K562 (cell line): ENCODE data around the gene GLIS1. TPM values are rescaled to one million over a fixed set of nuclear protein-coding genes. Genes with fewer than 3 reads are reported as not detected.

Experiments
- ATAC-seq: fragments of 200-7000 bp; cut with Tn5 transposase; 3 replicates; pipeline ENCODE4 v1.9.1; 2020; ENCODE audit warnings: moderate library complexity
- BruUV-seq: library from RNA; stranded (reverse); fragments of 400-500 nt; replicated peaks from 2 replicates; lab custom pipeline; 2021; lab: Mats Ljungman, UMichigan
- CTCF ChIA-PET: fragments of 300-600 bp; formaldehyde crosslinking; extraction: SDS; loops from one replicate; lab custom pipeline; 2021; ENCODE audit warnings: low intra/inter-chr PET ratio; lab: Yijun Ruan, JAX
- POLR2A ChIA-PET: fragments of 300-600, 350-650 bp; sonication (Branson Sonifier 250); formaldehyde crosslinking; extraction: SDS; loops from one replicate; lab custom pipeline; 2021; ENCODE audit warnings: antibody characterized with exemption, inconsistent platforms; lab: Yijun Ruan, JAX
- DNase-seq, 4 experiments: peaks; one replicate each; pipeline versions ENCODE4 v3.0.0 to v3.0.0-alpha.2; 2011 to 2018; ENCODE audit warnings: low spot score in 3 of 4, mixed read lengths in 3 of 4; ENCODE audit errors: extremely low read depth in 1 of 4
- FAIRE-seq: peaks from 2 replicates; lab custom pipeline; 2011; peaks lifted over from hg19 to GRCh38; lab: Jason Lieb, UNC
- H2AFZ ChIP-seq: 2 replicates; pipeline ENCODE4 v1.6.0; 2011; ENCODE audit warnings: low read depth, low read length, control low read depth, inconsistent platforms
- H3K27ac ChIP-seq: fragments of 200-600 bp; 3 replicates; pipeline ENCODE4 v1.8.0; 2011; ENCODE audit warnings: low read depth, mild to moderate bottlenecking, control low read depth, inconsistent platforms, low read length, moderate library complexity, mixed read lengths; ENCODE audit errors: extremely low read depth
- H3K27me3 ChIP-seq, 2 experiments: fragments of 300-600 bp in 1 of 2; 2 replicates in 1 of 2; 3 replicates in 1 of 2; pipeline versions ENCODE4 v1.6.0 to v1.8.0; 2011; ENCODE audit warnings: inconsistent platforms in 2 of 2, low read length in 2 of 2, mild to moderate bottlenecking in 1 of 2, mixed read lengths in 1 of 2, moderate library complexity in 1 of 2; ENCODE audit not compliant: control insufficient read depth in 2 of 2, insufficient read depth in 2 of 2
- H3K36me3 ChIP-seq: fragments of 300-600 bp; 3 replicates; pipeline ENCODE4 v1.8.0; 2011; ENCODE audit warnings: mild to moderate bottlenecking, low read length, inconsistent platforms; ENCODE audit not compliant: control insufficient read depth, insufficient read depth
- H3K4me1 ChIP-seq, 2 experiments: fragments of 200-600 bp in 1 of 2; replicated peaks in 1 of 2; 2 replicates in 1 of 2; 3 replicates in 1 of 2; pipeline versions ENCODE4 v1.5.1 to v1.8.0; 2011; ENCODE audit warnings: inconsistent platforms in 2 of 2, low read length in 2 of 2, mild to moderate bottlenecking in 1 of 2, mixed read lengths in 1 of 2, moderate library complexity in 1 of 2; ENCODE audit not compliant: control insufficient read depth in 2 of 2, insufficient read depth in 2 of 2
- H3K4me2 ChIP-seq: 2 replicates; pipeline ENCODE4 v1.6.1; 2011; ENCODE audit warnings: low read length, control low read depth, inconsistent platforms, mixed read lengths; ENCODE audit not compliant: insufficient read depth
- H3K4me3 ChIP-seq: fragments of 200-600 bp; sonication (generic), shearing (Covaris generic); 2 replicates; pipeline ENCODE4 v1.5.1; 2016; ENCODE audit warnings: control low read depth, inconsistent platforms
- H3K79me2 ChIP-seq: fragments of 200-600 bp; 3 replicates; pipeline ENCODE4 v1.8.0; 2011; ENCODE audit warnings: low read length, inconsistent platforms; ENCODE audit not compliant: control insufficient read depth, insufficient read depth
- H3K9ac ChIP-seq, 2 experiments: 2 replicates each; pipeline versions ENCODE4 v1.6.0 to v1.6.1; 2011; ENCODE audit warnings: low read depth in 2 of 2, low read length in 2 of 2, control low read depth in 1 of 2, inconsistent platforms in 1 of 2, mild to moderate bottlenecking in 1 of 2, mixed read lengths in 1 of 2; ENCODE audit not compliant: insufficient read depth in 1 of 2
- H3K9me1 ChIP-seq: one replicate; pipeline ENCODE4 v1.6.0; 2011; ENCODE audit warnings: inconsistent platforms, mild to moderate bottlenecking, low read length, moderate library complexity; ENCODE audit not compliant: control insufficient read depth, insufficient read depth
- H3K9me3 ChIP-seq: replicated peaks from 2 replicates; pipeline ENCODE4 v1.5.1; 2011; ENCODE audit warnings: low read depth, low read length, inconsistent platforms; ENCODE audit not compliant: control insufficient read depth, insufficient read depth
- H4K20me1 ChIP-seq: replicated peaks from 2 replicates; pipeline ENCODE4 v1.6.1; 2011; ENCODE audit warnings: low read length, inconsistent platforms, mixed read lengths; ENCODE audit not compliant: control insufficient read depth, insufficient read depth
- CBX8 ChIP-seq: fragments of 200-600 bp; sonication (generic); IDR thresholded peaks from 2 replicates; pipeline ENCODE4 v1.6.1; 2012; ENCODE audit warnings: borderline replicate concordance, mixed run types, low read depth, mild to moderate bottlenecking, moderate library complexity, mixed read lengths, low read length, control low read depth, inconsistent platforms; ENCODE audit not compliant: poor library complexity, severe bottlenecking; ENCODE audit errors: extremely low read depth
- ETV5 ChIP-seq: sonication (generic); formaldehyde crosslinking; IDR thresholded peaks from 2 replicates; pipeline ENCODE4 v1.4.0; 2020; ENCODE audit warnings: low read depth, mild to moderate bottlenecking, missing genetic modification reagents
- SREBF2 ChIP-seq: sonication (generic); formaldehyde crosslinking; IDR thresholded peaks from 2 replicates; pipeline ENCODE4 v1.4.0; 2020; ENCODE audit warnings: mild to moderate bottlenecking, missing genetic modification reagents
- THRAP3 ChIP-seq: fragments of 450-650 bp; IDR thresholded peaks from 2 replicates; pipeline ENCODE4 v1.6.1; 2016; ENCODE audit warnings: mild to moderate bottlenecking, inconsistent platforms, borderline replicate concordance
- ZNF311 ChIP-seq: fragments of 250-450 bp; sonication (Bioruptor Pico); IDR thresholded peaks from 2 replicates; pipeline ENCODE4 v1.4.0; 2020; ENCODE audit warnings: mild to moderate bottlenecking, moderate library complexity
- ZNF699 ChIP-seq: fragments of 250-450 bp; sonication (Bioruptor Pico); IDR thresholded peaks from 2 replicates; pipeline ENCODE4 v1.8.0; 2021; ENCODE audit warnings: mild to moderate bottlenecking, moderate library complexity; ENCODE audit not compliant: insufficient replicate concordance
- WGBS: fragments of 100-300 bp; shearing (Covaris generic); methylation state at CpG from one replicate; pipeline ENCODE4 v1.1.6; 2016; ENCODE audit warnings: low coverage, mixed read lengths; ENCODE audit not compliant: insufficient coverage; ENCODE audit errors: missing lambda C conversion rate; 5-methylcytosine and 5-hydroxymethylcytosine counted together
- in situ Hi-C: fragments of 300-500 bp; cut with MboI; formaldehyde crosslinking; loops from 4 replicates; pipeline ENCODE4 v1.15.0; 2018; ENCODE audit warnings: inconsistent platforms, mixed read lengths
- intact Hi-C: fragments of 100-400 bp; cut with micrococcal nuclease; formaldehyde crosslinking; loops from 2 replicates; pipeline ENCODE4 v1.14.2; 2022
- polyA plus RNA-seq, 8 experiments: library from polyadenylated mRNA; depleted of rRNA in 4 of 8; stranded (reverse) in 5 of 8; unstranded in 3 of 8; fragments of >200 nt; fragmentation: Nextera tagmentation in 2 of 8; fragmentation: Illumina TruSeq in 1 of 8; extraction: Ambion mirVana in 2 of 8; extraction: Trizol in 1 of 8; gene quantifications; 2 replicates each; pipeline versions ENCODE4 v1.2.1 to v1.2.3, GENCODE V29; 2011 to 2014; ENCODE audit warnings: inconsistent platforms in 1 of 8, missing spikeins in 1 of 8
- total RNA-seq, 7 experiments: library from RNA; depleted of rRNA in 6 of 7; stranded (reverse); fragments of >200 nt in 6 of 7; fragmentation: Illumina TruSeq in 2 of 7; extraction: Trizol in 2 of 7; gene quantifications; 2 replicates each; pipeline versions ENCODE4 v1.2.1 to v1.2.3, GENCODE V29; 2011 to 2021; ENCODE audit warnings: low replicate concordance in 1 of 7
- TF ChIP-seq, protein P1 (sequence below): fragments of 250-450 bp; sonication (Bioruptor Pico); IDR thresholded peaks from 2 replicates; pipeline ENCODE4 v1.8.0; 2022; ENCODE audit warnings: moderate library complexity, mild to moderate bottlenecking, inconsistent platforms

The GLIS1 gene
- total and polyA plus RNA-seq, 9 of the 15 experiments (the other 6 are each of a cell fraction or from before 2014, with no cell fraction given): not detected

DNA sequence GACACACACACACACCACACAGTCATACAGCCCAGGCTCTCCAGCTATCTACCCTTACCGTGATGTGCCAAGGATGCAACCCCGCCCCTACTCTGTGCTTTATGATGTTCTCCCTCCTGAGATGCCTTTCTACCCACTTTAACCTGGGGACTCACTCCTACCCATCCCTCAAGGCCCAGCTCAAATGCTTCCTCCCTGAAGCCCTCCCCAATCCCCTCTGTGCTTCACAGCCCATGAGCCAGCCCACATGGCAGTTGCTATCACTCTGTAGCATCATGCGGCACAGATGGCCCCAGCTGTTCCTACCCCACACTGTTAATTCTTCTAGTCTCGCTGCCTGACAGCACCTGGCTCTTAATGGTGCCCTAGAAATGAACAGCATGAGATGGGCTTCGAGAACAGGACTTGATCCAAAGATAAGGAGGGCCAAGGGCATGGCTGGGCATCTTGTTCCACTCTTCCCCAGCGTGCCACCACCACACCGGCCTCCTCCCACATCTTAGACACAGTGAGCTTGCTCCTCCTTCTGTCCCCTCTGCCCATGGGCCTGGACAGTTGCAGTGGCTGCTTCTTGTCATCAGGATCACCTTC lies 109.8 kb downstream of the GLIS1 start (continued):
- TF ChIP-seq, protein P1, sequence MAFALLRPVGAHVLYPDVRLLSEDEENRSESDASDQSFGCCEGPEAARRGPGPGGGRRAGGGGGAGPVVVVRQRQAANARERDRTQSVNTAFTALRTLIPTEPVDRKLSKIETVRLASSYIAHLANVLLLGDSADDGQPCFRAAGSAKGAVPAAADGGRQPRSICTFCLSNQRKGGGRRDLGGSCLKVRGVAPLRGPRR (CRISPR knock-in tag): no peak
- TF ChIP-seq ZNF699 (CRISPR knock-in tag): no peak
- no peak for TF ChIP-seq CBX8
- no peak for TF ChIP-seq ETV5 (CRISPR knock-in tag)
- no peak for TF ChIP-seq ZNF311 (CRISPR knock-in tag)

- no peak overlapping the region for H2AFZ ChIP-seq
- no TSS peak for BruUV-seq
- H3K27ac ChIP-seq: no peak overlapping the region
- H3K4me3 ChIP-seq: no peak overlapping the region
- H3K79me2 ChIP-seq: no peaks in the 10 kb centered on the region
- ATAC-seq: no peak
- intact Hi-C loops (no loop called here), in situ Hi-C loops (no loop called here)
- POLR2A ChIA-PET: interaction anchor here (0.6 to 1.4 kb wide), 2 partner anchors 9 to 61 kb away, joined by 3 to 6 read pairs; no protein-coding TSS in a partner anchor
- H4K20me1 ChIP-seq: peaks cover 6% of the 10 kb centered on the region; the same call in 1 of the 2 replicates
- FAIRE-seq: no peak
- H3K9me3 ChIP-seq: no peaks in the 10 kb centered on the region
- TF ChIP-seq SREBF2 (CRISPR knock-in tag) (no peak), THRAP3 (no peak)
- H3K9ac ChIP-seq: no peak overlapping the region
- CTCF ChIA-PET: no interaction called here
- peaks cover 7 to 34% of the 10 kb centered on the region in 2 experiments; a peak in 4 of 5 replicates for H3K27me3 ChIP-seq
- no peaks in the 10 kb centered on the region for H3K9me1 ChIP-seq
- no peaks in the 10 kb centered on the region for H3K4me1 ChIP-seq
- H3K36me3 ChIP-seq: no peaks in the 10 kb centered on the region
- 1% methylated on average over 14 of the region's 14 CpGs for WGBS
- H3K4me2 ChIP-seq: no peak overlapping the region
- no peak for DNase-seq
Observed at GRCh38 chr1:53628286-53628955, 110.5 kb downstream of the GLIS1 start.
